DOHH2 (cell line): Measurements from ENCODE around the gene TMEM158.

Source experiments
- H3F3A ChIP-seq: fragments of 200-600 bp; sonication (generic), shearing (Covaris generic); 2 replicates; pipeline ENCODE4 v1.6.0; 2016; ENCODE audit warnings: antibody characterized with exemption, mild to moderate bottlenecking; ENCODE audit not compliant: control insufficient read depth, insufficient read depth
- H3K27ac ChIP-seq: fragments of 200-600 bp; sonication (generic); 2 replicates; pipeline ENCODE4 v1.5.1; 2014; ENCODE audit warnings: low read depth, mild to moderate bottlenecking, low read length, moderate library complexity
- H3K27me3 ChIP-seq: fragments of 200-600 bp; sonication (generic); 2 replicates; pipeline ENCODE4 v1.6.1; 2014; ENCODE audit warnings: mild to moderate bottlenecking, low read length, mixed read lengths; ENCODE audit not compliant: control insufficient read depth
- H3K36me3 ChIP-seq: fragments of 200-600 bp; sonication (generic); 2 replicates; pipeline ENCODE4 v1.6.1; 2014; ENCODE audit warnings: mild to moderate bottlenecking, low read length, moderate library complexity, mixed read lengths; ENCODE audit not compliant: control insufficient read depth
- H3K4me1 ChIP-seq: fragments of 200-600 bp; sonication (generic); 2 replicates; pipeline ENCODE4 v1.6.1; 2014; ENCODE audit warnings: mild to moderate bottlenecking, low read length, mixed read lengths; ENCODE audit not compliant: control insufficient read depth
- H3K4me2 ChIP-seq: fragments of 200-600 bp; sonication (generic); 2 replicates; pipeline ENCODE4 v1.6.0; 2014; ENCODE audit warnings: mild to moderate bottlenecking, low read length, moderate library complexity
- H3K4me3 ChIP-seq: fragments of 200-600 bp; sonication (generic); 2 replicates; pipeline ENCODE4 v1.5.1; 2014; ENCODE audit warnings: mild to moderate bottlenecking, low read length, mixed read lengths
- H3K79me2 ChIP-seq: fragments of 200-600 bp; sonication (generic); 2 replicates; pipeline ENCODE4 v1.6.1; 2014; ENCODE audit warnings: mild to moderate bottlenecking, low read length, mixed read lengths; ENCODE audit not compliant: control insufficient read depth
- H3K9me2 ChIP-seq: fragments of 200-600 bp; sonication (generic); replicated peaks from 2 replicates; pipeline ENCODE4 v1.6.1; 2014; ENCODE audit warnings: mild to moderate bottlenecking, low read length, mixed read lengths; ENCODE audit not compliant: control insufficient read depth
- H3K9me3 ChIP-seq: fragments of 200-600 bp; sonication (generic); 2 replicates; pipeline ENCODE4 v1.6.1; 2014; ENCODE audit warnings: antibody characterized with exemption, low read length, mixed read lengths; ENCODE audit not compliant: control insufficient read depth, insufficient read depth
- H4K20me1 ChIP-seq: fragments of 200-600 bp; sonication (generic); 2 replicates; pipeline ENCODE4 v1.6.0; 2014; ENCODE audit warnings: low read depth, mild to moderate bottlenecking, antibody characterized with exemption, low read length, moderate library complexity; ENCODE audit not compliant: control insufficient read depth, insufficient read depth
- CTCF ChIP-seq: fragments of 200-600 bp; sonication (generic); IDR thresholded peaks from one replicate; pipeline ENCODE4 v1.5.1; 2014; ENCODE audit warnings: antibody characterized with exemption, mild to moderate bottlenecking, low read depth, low read length; ENCODE audit not compliant: poor library complexity, severe bottlenecking
- EZH2phosphoT487 ChIP-seq: fragments of 200-600 bp; sonication (generic); IDR thresholded peaks from 2 replicates; pipeline ENCODE4 v1.6.1; 2017; ENCODE audit warnings: borderline replicate concordance, mild to moderate bottlenecking, antibody characterized with exemption, low read length, moderate library complexity, mixed read lengths

Gene TMEM158

GRCh38 chr3:45181496-45181895 lies 44.6 kb downstream of the TMEM158 start:
- Histone ChIP-seq H3K4me1 (no peaks in the 10 kb centered on the region), H3K4me3 (no peak overlapping the region), H3F3A (no peaks in the 10 kb centered on the region), H3K79me2 (no peaks in the 10 kb centered on the region), H4K20me1 (no peaks in the 10 kb centered on the region), H3K4me2 (no peak overlapping the region), H3K27me3 (peaks cover 3% of the 10 kb centered on the region; the same call in 1 of the 2 replicates), H3K36me3 (no peaks in the 10 kb centered on the region), H3K27ac (no peak overlapping the region), H3K9me3 (no peaks in the 10 kb centered on the region), H3K9me2 (no peaks in the 10 kb centered on the region)
- no peak for TF ChIP-seq CTCF

DNA sequence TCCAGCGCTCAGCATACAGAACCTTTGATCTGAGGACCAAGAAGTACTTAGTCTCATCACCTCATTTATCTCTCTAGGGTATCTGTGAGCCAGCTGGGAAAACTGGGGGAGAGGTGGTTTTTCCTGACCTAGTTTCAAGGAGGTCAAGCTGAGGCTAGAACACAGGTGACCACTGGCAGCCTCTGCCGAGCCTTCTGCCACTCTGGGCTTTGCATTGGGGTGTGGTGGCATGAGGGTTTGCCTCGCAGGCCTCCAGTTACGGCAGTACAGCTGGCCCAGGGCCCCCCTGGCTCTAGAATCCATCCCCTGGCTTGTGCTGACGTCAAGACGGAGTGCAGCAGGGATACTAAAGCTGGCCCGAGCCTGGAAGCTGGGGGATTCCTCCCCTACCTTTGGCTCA lies 45.2 kb downstream of the TMEM158 start:
- no peaks in the 10 kb centered on the region for H3K9me3 ChIP-seq
- H3K27me3 ChIP-seq: peaks cover 3% of the 10 kb centered on the region; the same call in 1 of the 2 replicates
- H3K9me2 ChIP-seq: no peaks in the 10 kb centered on the region
- no peak overlapping the region for H3K4me2 ChIP-seq
- no peak overlapping the region for H3K4me3 ChIP-seq
- no peaks in the 10 kb centered on the region for H3K79me2 ChIP-seq
- H3K4me1 ChIP-seq: no peaks in the 10 kb centered on the region
- TF ChIP-seq CTCF: no peak
- no peak for TF ChIP-seq EZH2phosphoT487
- H3F3A ChIP-seq: no peaks in the 10 kb centered on the region
- no peaks in the 10 kb centered on the region for H4K20me1 ChIP-seq
- no peak overlapping the region for H3K27ac ChIP-seq
- no peaks in the 10 kb centered on the region for H3K36me3 ChIP-seq

DNA sequence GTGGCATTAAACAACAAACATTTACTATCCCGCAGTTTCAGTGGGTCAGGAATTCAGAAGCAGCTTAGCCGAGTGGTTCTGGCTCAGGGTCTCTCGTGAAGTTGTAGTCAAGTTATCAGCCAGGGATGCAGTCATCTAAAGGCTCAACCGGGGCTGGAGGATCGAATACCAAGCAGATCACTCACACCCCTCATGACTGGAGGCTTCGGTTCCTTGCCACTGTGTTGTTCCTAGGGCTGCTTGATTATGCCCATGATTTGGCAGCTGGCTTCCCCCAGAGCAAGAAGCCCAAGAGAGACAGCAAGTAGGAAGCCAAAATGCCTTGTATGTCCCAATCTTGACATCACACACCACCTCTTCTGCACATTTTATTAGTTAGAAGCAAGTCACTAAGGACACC lies 46.0 kb downstream of the TMEM158 start:
- Histone ChIP-seq H3K27me3 (no peaks in the 10 kb centered on the region), H3K9me2 (no peaks in the 10 kb centered on the region), H3K4me1 (no peaks in the 10 kb centered on the region), H3K79me2 (no peaks in the 10 kb centered on the region), H4K20me1 (no peaks in the 10 kb centered on the region), H3K4me3 (no peak overlapping the region), H3K36me3 (no peaks in the 10 kb centered on the region), H3K4me2 (no peak overlapping the region), H3K9me3 (no peaks in the 10 kb centered on the region), H3F3A (no peaks in the 10 kb centered on the region), H3K27ac (no peak overlapping the region)
- no peak for TF ChIP-seq EZH2phosphoT487
- TF ChIP-seq CTCF: no peak

- Histone ChIP-seq H3F3A (no peaks in the 10 kb centered on the region), H3K9me3 (no peaks in the 10 kb centered on the region), H4K20me1 (no peaks in the 10 kb centered on the region), H3K4me2 (no peak overlapping the region), H3K27ac (no peak overlapping the region), H3K4me1 (no peaks in the 10 kb centered on the region), H3K9me2 (no peaks in the 10 kb centered on the region), H3K36me3 (no peaks in the 10 kb centered on the region), H3K27me3 (no peaks in the 10 kb centered on the region), H3K79me2 (no peaks in the 10 kb centered on the region), H3K4me3 (no peak overlapping the region)
- no peak for TF ChIP-seq EZH2phosphoT487
- no peak for TF ChIP-seq CTCF
Measured at GRCh38 chr3:45179163-45179562, 46.9 kb downstream of the TMEM158 start.
